Measurements from ENCODE around the gene MRPL50.

The MRPL50 gene

DNA sequence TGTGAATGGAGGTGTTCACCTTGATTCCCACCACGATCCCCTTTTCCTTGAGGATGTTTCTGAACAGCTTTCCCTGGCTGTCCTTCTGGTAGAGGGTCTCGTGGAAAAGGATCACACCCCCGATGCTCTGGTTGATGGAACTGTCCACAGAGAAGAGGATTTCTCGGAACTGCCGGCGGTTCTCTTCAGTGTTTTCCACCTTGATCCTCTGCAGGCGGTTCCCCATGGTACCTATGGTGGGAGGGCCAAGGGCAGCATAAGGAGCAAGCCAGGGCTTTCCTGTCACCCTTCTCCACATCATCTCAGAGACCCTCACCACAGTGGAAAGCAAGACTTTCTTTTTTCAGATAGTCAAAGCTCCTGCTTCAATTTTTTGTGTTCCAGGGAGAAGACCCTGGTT lies 31.3 kb upstream of the MRPL50 start:
- no peaks in the 10 kb centered on the region for H3K36me3 ChIP-seq (ENCODE audit: insufficient read depth, insufficient read length, low read length)
- no peak for DNase-seq (ENCODE audit: low read depth, low spot score)
- TF ChIP-seq YY1 (IDR thresholded peaks at IDR 0.05; ENCODE audit: insufficient read depth, insufficient read length) (no peak), ZNF274 (IDR thresholded peaks at IDR 0.05; ENCODE audit: low read depth, low read length) (no peak), SUZ12 (IDR thresholded peaks at IDR 0.05; ENCODE audit: extremely low read depth, insufficient read depth, insufficient read length) (no peak)

DNA sequence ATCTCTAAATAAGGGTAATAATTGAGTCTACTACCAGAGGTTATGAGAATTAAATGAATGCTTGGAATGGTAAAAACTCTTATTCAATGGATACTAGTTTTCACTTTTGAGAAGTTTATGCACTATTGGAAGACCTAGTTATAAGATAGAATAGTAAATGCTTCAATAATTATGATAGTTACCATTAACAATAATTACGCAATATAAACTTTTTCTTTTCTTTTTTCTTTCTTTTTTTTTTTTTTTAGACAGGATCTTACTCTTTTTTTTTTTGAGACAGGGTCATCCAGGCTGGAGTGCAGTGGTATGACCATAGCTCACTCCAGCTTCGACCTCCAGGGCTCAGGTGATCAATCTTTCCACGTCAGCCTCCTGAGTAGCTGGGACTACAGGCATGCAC lies 30.5 kb upstream of the MRPL50 start:
- DNase-seq (ENCODE audit: low read depth, low spot score), result no peak
- Histone ChIP-seq H3K27me3 (ENCODE audit: insufficient read depth, insufficient read length) (no peaks in the 10 kb centered on the region), H3K9ac (ENCODE audit: insufficient read length, low read depth) (no peak overlapping the region), H3K4me1 (ENCODE audit: insufficient read depth, insufficient read length) (no peaks in the 10 kb centered on the region), H3K36me3 (ENCODE audit: insufficient read depth, insufficient read length, low read length) (no peaks in the 10 kb centered on the region), H3K9me3 (ENCODE audit: insufficient read depth, low read length) (no peaks in the 10 kb centered on the region), H3K4me3 (ENCODE audit: insufficient read length, low read depth) (no peak overlapping the region)
- TF ChIP-seq ZNF274 (IDR thresholded peaks at IDR 0.05; ENCODE audit: low read depth, low read length) (no peak), SUZ12 (IDR thresholded peaks at IDR 0.05; ENCODE audit: extremely low read depth, insufficient read depth, insufficient read length) (no peak)

More for the DNA sequence above, 31.3 kb upstream of the MRPL50 start:
- Histone ChIP-seq H3K9me3 (ENCODE audit: insufficient read depth, low read length) (no peaks in the 10 kb centered on the region), H3K27me3 (ENCODE audit: insufficient read depth, insufficient read length) (no peaks in the 10 kb centered on the region), H3K9ac (ENCODE audit: insufficient read length, low read depth) (no peak overlapping the region), H3K4me1 (ENCODE audit: insufficient read depth, insufficient read length) (no peaks in the 10 kb centered on the region), H3K4me3 (ENCODE audit: insufficient read length, low read depth) (no peak overlapping the region)

DNA sequence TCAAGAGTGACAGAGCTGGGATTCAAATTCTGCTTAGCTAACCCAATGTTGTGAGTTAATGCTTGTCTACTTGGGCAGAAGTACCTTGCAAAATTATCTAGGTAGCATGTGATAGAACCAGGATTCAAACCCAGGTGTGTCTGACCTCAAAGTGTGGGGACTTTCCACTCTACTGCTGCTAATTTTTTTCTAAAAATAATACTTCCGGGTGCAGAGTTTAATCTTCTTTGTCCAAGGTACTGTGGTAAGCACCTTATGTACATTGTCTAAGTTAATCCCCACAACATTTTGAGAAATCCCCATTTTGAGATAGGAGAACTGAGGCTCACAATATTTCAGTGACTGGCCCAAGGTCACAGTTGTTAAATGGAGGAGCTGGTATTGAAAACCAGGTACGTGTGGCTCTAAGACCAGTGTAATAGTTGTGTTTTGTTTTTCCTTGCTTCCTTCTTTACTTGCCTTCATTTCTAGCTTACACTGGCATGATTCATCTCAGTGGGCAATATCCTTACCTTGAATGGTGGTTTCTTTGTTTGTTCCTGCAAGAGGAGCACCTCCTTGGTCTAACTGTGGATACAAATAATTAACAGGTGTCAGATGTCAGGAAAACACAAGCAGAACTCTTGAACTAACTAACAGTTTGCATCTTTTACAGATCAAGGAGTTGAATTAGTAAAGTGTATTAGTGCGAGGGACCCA lies 29.7 kb upstream of the MRPL50 start:
- no peaks in the 10 kb centered on the region for H3K4me1 ChIP-seq (ENCODE audit: insufficient read depth, insufficient read length)
- H3K9me3 ChIP-seq (ENCODE audit: insufficient read depth, low read length), result no peaks in the 10 kb centered on the region
- DNase-seq (ENCODE audit: low read depth, low spot score), result no peak
- no peak overlapping the region for H3K9ac ChIP-seq (ENCODE audit: insufficient read length, low read depth)
- no peaks in the 10 kb centered on the region for H3K36me3 ChIP-seq (ENCODE audit: insufficient read depth, insufficient read length, low read length)
- TF ChIP-seq SUZ12 (IDR thresholded peaks at IDR 0.05; ENCODE audit: extremely low read depth, insufficient read depth, insufficient read length), result no peak
- TF ChIP-seq ZNF274 (IDR thresholded peaks at IDR 0.05; ENCODE audit: low read depth, low read length), result no peak
- TF ChIP-seq YY1 (IDR thresholded peaks at IDR 0.05; ENCODE audit: insufficient read depth, insufficient read length), result no peak
- no peaks in the 10 kb centered on the region for H3K27me3 ChIP-seq (ENCODE audit: insufficient read depth, insufficient read length)
- no peak overlapping the region for H3K4me3 ChIP-seq (ENCODE audit: insufficient read length, low read depth)

DNA sequence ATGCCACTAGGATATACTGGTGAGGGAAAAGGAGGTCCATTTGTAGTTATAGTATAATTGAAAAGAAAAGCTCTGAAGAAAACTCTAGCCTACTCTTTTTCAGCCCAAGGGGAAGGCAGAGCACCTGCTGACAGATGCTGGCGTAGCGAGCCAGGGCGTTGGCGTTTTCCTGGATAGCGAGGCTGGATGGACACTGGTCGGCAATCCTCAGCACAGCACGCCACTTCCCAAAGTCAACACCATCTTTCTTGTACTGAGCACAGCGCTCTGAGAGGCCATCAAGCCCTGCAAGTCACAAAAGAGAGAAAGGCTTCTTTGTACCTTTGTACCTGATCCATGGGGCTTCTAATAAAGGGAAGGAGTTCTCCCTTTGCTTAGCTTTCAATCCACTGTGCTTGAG lies 28.9 kb upstream of the MRPL50 start:
- TF ChIP-seq SUZ12 (IDR thresholded peaks at IDR 0.05; ENCODE audit: extremely low read depth, insufficient read depth, insufficient read length) (no peak), ZNF274 (IDR thresholded peaks at IDR 0.05; ENCODE audit: low read depth, low read length) (no peak), YY1 (IDR thresholded peaks at IDR 0.05; ENCODE audit: insufficient read depth, insufficient read length) (no peak)
- Histone ChIP-seq H3K27me3 (ENCODE audit: insufficient read depth, insufficient read length) (no peaks in the 10 kb centered on the region), H3K36me3 (ENCODE audit: insufficient read depth, insufficient read length, low read length) (no peaks in the 10 kb centered on the region), H3K9me3 (ENCODE audit: insufficient read depth, low read length) (no peaks in the 10 kb centered on the region), H3K4me1 (ENCODE audit: insufficient read depth, insufficient read length) (no peaks in the 10 kb centered on the region), H3K9ac (ENCODE audit: insufficient read length, low read depth) (no peak overlapping the region), H3K4me3 (ENCODE audit: insufficient read length, low read depth) (no peak overlapping the region)
- no peak for DNase-seq (ENCODE audit: low read depth, low spot score)

DNA sequence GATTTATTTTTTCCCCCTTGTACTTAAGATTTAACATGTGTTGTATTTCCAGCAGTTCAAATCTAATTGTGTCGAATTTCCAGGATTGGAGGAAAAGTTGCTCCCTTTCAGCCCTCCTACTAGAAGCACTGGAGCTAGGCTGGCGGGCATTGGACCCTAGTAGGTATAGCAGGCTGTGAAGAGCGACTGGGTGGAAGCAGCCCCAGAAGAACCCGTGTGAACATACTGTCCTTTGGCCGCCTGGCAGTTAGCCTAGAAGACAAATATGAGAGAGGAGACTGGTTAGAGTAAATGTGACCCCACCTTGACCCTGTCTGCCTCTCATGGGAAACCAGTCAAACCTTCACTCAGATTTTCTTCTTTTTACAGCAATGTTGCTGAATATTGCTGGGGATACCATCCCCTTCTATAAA lies 23.2 kb upstream of the MRPL50 start:
- TF ChIP-seq SUZ12 (IDR thresholded peaks at IDR 0.05; ENCODE audit: extremely low read depth, insufficient read depth, insufficient read length) (no peak), YY1 (IDR thresholded peaks at IDR 0.05; ENCODE audit: insufficient read depth, insufficient read length) (no peak), ZNF274 (IDR thresholded peaks at IDR 0.05; ENCODE audit: low read depth, low read length) (no peak)
- Histone ChIP-seq H3K36me3 (ENCODE audit: insufficient read depth, insufficient read length, low read length) (no peaks in the 10 kb centered on the region), H3K27me3 (ENCODE audit: insufficient read depth, insufficient read length) (no peaks in the 10 kb centered on the region), H3K9ac (ENCODE audit: insufficient read length, low read depth) (no peak overlapping the region), H3K9me3 (ENCODE audit: insufficient read depth, low read length) (no peaks in the 10 kb centered on the region), H3K4me3 (ENCODE audit: insufficient read length, low read depth) (no peak overlapping the region), H3K4me1 (ENCODE audit: insufficient read depth, insufficient read length) (no peaks in the 10 kb centered on the region)
- DNase-seq (ENCODE audit: low read depth, low spot score), result no peak

DNA sequence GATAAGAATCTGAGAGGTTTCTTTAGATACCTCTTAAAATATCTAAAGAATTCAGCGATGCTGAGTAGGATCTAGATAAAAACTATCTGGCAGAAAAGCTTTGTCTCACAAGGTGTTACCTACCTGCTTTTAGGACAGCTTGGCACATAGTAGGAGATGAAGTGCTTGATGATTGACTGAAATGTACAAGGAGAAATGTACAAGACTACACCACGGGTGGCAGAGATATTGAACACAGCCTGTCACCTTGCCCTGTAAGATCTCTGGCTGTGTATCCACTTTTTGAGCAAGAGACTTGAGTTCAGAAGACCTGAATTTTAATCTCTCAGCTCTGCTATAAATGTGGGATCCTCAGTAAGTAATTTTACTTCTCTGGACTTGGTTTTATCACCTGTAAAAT lies 21.4 kb upstream of the MRPL50 start:
- DNase-seq (ENCODE audit: low read depth, low spot score), result no peak
- Histone ChIP-seq H3K36me3 (ENCODE audit: insufficient read depth, insufficient read length, low read length) (no peaks in the 10 kb centered on the region), H3K4me3 (ENCODE audit: insufficient read length, low read depth) (no peak overlapping the region), H3K9ac (ENCODE audit: insufficient read length, low read depth) (no peak overlapping the region), H3K27me3 (ENCODE audit: insufficient read depth, insufficient read length) (no peaks in the 10 kb centered on the region), H3K9me3 (ENCODE audit: insufficient read depth, low read length) (no peaks in the 10 kb centered on the region), H3K4me1 (ENCODE audit: insufficient read depth, insufficient read length) (no peaks in the 10 kb centered on the region)
- TF ChIP-seq ZNF274 (IDR thresholded peaks at IDR 0.05; ENCODE audit: low read depth, low read length), result no peak
- no peak for TF ChIP-seq SUZ12 (IDR thresholded peaks at IDR 0.05; ENCODE audit: extremely low read depth, insufficient read depth, insufficient read length)
- TF ChIP-seq YY1 (IDR thresholded peaks at IDR 0.05; ENCODE audit: insufficient read depth, insufficient read length), result no peak

DNA sequence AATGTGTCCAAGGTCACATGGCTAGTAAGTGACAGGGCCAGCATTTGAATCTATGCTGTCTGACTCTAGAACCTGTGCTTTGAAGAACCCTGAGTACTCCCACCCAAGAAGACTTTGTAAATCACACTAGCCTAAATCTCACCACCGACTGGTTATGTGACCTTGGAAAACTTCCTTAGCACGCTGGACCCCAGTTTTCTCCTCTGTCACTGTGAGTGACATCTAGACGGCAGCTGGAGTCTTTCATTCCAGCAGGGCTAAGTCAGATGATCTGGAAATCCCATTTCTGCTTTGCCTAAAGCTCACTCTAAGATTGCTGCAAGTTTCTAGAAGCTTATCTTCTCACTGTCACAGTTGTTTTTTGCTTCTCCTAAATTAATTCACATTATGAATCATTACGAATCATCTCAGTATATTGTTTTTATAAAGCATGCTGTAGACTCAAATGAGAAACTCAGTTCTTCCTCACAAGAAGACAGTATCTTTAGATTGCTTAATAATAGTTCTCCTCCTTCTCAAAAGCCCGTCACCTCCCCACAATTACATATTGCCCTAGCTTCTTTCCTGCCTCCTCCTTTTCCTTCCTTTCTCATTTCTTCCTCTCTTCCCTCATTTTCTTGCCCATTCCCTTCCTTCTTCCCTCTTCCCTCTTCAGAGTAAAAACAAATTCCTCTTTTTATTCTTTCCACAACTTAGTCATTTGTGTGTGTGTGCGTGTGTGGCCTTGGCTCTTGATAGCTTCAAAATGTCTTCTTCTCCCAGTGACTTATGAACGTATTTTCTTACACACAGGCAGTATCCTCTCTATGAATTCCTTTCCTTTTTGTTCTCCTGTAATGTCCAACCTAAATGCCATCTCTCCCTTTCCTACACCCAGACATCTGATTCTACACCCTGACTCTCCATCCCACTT lies 20.4 kb upstream of the MRPL50 start:
- Histone ChIP-seq H3K36me3 (ENCODE audit: insufficient read depth, insufficient read length, low read length) (no peaks in the 10 kb centered on the region), H3K4me3 (ENCODE audit: insufficient read length, low read depth) (no peak overlapping the region), H3K9ac (ENCODE audit: insufficient read length, low read depth) (no peak overlapping the region), H3K4me1 (ENCODE audit: insufficient read depth, insufficient read length) (no peaks in the 10 kb centered on the region), H3K9me3 (ENCODE audit: insufficient read depth, low read length) (no peaks in the 10 kb centered on the region), H3K27me3 (ENCODE audit: insufficient read depth, insufficient read length) (no peaks in the 10 kb centered on the region)
- TF ChIP-seq SUZ12 (IDR thresholded peaks at IDR 0.05; ENCODE audit: extremely low read depth, insufficient read depth, insufficient read length), result no peak
- no peak for TF ChIP-seq ZNF274 (IDR thresholded peaks at IDR 0.05; ENCODE audit: low read depth, low read length)
- TF ChIP-seq YY1 (IDR thresholded peaks at IDR 0.05; ENCODE audit: insufficient read depth, insufficient read length), result no peak
- no peak for DNase-seq (ENCODE audit: low read depth, low spot score)
